ENCODE data around the gene QRICH1. TPM values are rescaled to one million over a fixed set of nuclear protein-coding genes. Genes with fewer than 3 reads are reported as not detected.

Gene QRICH1
- total and polyA plus RNA-seq, 2 of the 4 experiments (the other 2 are of a cell fraction): 62.7 to 77.3 TPM

- peaks cover 17 to 52% of the 10 kb centered on the region in 2 experiments for H3K79me1 ChIP-seq (ENCODE audit: low read depth in 1 of 2, low read length in 2 of 2)
- no peak overlapping the region for H4K91ac ChIP-seq (ENCODE audit: insufficient read depth, low read depth, low read length)
- H3K4me2 ChIP-seq (ENCODE audit: low read depth, low read length): no peak overlapping the region
- in situ Hi-C loops (cut with MboI; ENCODE audit: low sequenced_read_pairs): no loop called here
- no peak overlapping the region for H3K23ac ChIP-seq (ENCODE audit: low read depth, low read length)
- peaks cover 71% of the 10 kb centered on the region for H3K36me3 ChIP-seq (ENCODE audit: control insufficient read depth, insufficient read depth, low read length)
- dilution Hi-C loops (cut with HindIII; ENCODE audit: low sequenced_read_pairs, unreplicated experiment): no loop called here
- H4K8ac ChIP-seq (ENCODE audit: low read depth in 2 of 2, low read length in 2 of 2): no peak overlapping the region
- intact Hi-C loops (cut with micrococcal nuclease): no loop called here
- H3K4ac ChIP-seq (ENCODE audit: low read depth, low read length): no peak overlapping the region
- no peaks in the 10 kb centered on the region for H3K9me3 ChIP-seq (ENCODE audit: control insufficient read depth, insufficient read depth, low read length)
- H2AFZ ChIP-seq (replicated peaks; ENCODE audit: low read length, poor library complexity): no peak overlapping the region
- POLR2A ChIA-PET (ENCODE audit: unreplicated experiment): no interaction called here
- peaks cover 6% of the 10 kb centered on the region for H4K20me1 ChIP-seq (ENCODE audit: insufficient read depth, low read length)
- H2BK15ac ChIP-seq (ENCODE audit: low read depth, low read length): no peak overlapping the region
- no TSS peak for BruUV-seq (replicated peaks)
- no peak overlapping the region for H3K27ac ChIP-seq (ENCODE audit: insufficient read depth, low read length)
- no peak overlapping the region for H2AK5ac ChIP-seq (ENCODE audit: low read depth, low read length)
- no peak overlapping the region for H3K18ac ChIP-seq (ENCODE audit: low read depth, low read length)
- 94% methylated on average over 12 of the region's 17 CpGs; no CpG with 5 or more reads in 1 of the 2 experiments for whole genome bisulfite sequencing, 2 experiments (ENCODE audit: extremely low coverage in 2 of 2, insufficient read length in 1 of 2)
- CTCF ChIA-PET: no interaction called here
- no peak for DNase-seq
- H3K56ac ChIP-seq (ENCODE audit: extremely low read depth, insufficient read depth, low read length): no peak overlapping the region
- H2BK5ac ChIP-seq (ENCODE audit: low read depth, low read length, poor library complexity, severe bottlenecking): no peak overlapping the region
- no peak for ATAC-seq (ENCODE audit: low read depth)
- no peak overlapping the region for H3K4me3 ChIP-seq (ENCODE audit: insufficient read depth, low read depth, low read length)
- TF ChIP-seq MAZ (IDR thresholded peaks at IDR 0.05; ENCODE audit: borderline replicate concordance, low read depth, low read length) (no peak), CTCF (conservative IDR thresholded peaks at IDR 0.05; ENCODE audit: low read depth, low read length) (no peak), FOS (IDR thresholded peaks at IDR 0.05; ENCODE audit: low read depth, low read length) (no peak), USF2 (IDR thresholded peaks at IDR 0.05; ENCODE audit: low read depth, low read length) (no peak), RAD21 (IDR thresholded peaks at IDR 0.05; ENCODE audit: low read length) (no peak), NFE2L2 (IDR thresholded peaks at IDR 0.05; ENCODE audit: low read depth, low read length) (no peak), RCOR1 (IDR thresholded peaks at IDR 0.05; ENCODE audit: insufficient replicate concordance, low read length) (no peak), POLR2A (IDR thresholded peaks at IDR 0.05; ENCODE audit: low read depth, low read length) (no peak), MXI1 (IDR thresholded peaks at IDR 0.05; ENCODE audit: borderline replicate concordance, low read depth, low read length) (no peak), ELK1 (IDR thresholded peaks at IDR 0.05; ENCODE audit: borderline replicate concordance, low read depth, low read length) (no peak), RFX5 (IDR thresholded peaks at IDR 0.05; ENCODE audit: low read depth, low read length) (no peak), MAFK (IDR thresholded peaks at IDR 0.05; ENCODE audit: low read depth, low read length) (no peak), CHD1 (IDR thresholded peaks at IDR 0.05; ENCODE audit: low read depth, low read length) (no peak), BHLHE40 (IDR thresholded peaks at IDR 0.05; ENCODE audit: low read depth, low read length) (no peak), SMC3 (IDR thresholded peaks at IDR 0.05; ENCODE audit: low read depth, low read length) (no peak), CEBPB (IDR thresholded peaks at IDR 0.05; ENCODE audit: low read depth, low read length) (no peak)
- H3K27me3 ChIP-seq (ENCODE audit: control insufficient read depth, insufficient read depth, low read length): no peaks in the 10 kb centered on the region
- H3K9me1 ChIP-seq (ENCODE audit: insufficient read depth, low read length): peaks cover 10% of the 10 kb centered on the region; the same call in 1 of the 2 replicates
- H3K14ac ChIP-seq (replicated peaks; ENCODE audit: low read depth, low read length): no peak overlapping the region
- no peak overlapping the region for H3K9ac ChIP-seq (ENCODE audit: low read depth, low read length)
- no peak overlapping the region for H2AK9ac ChIP-seq (replicated peaks; ENCODE audit: low read depth, low read length, poor library complexity)
- no peak overlapping the region for H2BK120ac ChIP-seq (ENCODE audit: low read depth, low read length)
- no peak overlapping the region for H2BK20ac ChIP-seq (ENCODE audit: low read depth, low read length)
- H3K4me1 ChIP-seq (ENCODE audit: control insufficient read depth, insufficient read depth, low read length): peaks cover 10% of the 10 kb centered on the region
- no peak overlapping the region for H4K5ac ChIP-seq (ENCODE audit: low read depth, low read length)
These were observed 29.8 kb upstream of the QRICH1 start for GRCh38 chr3:49123687-49124086.
